HUDEP-2 (cell line): ENCODE data around the gene TNIK.
"Not testable (repeated sequence)": the region's sequence is repeated elsewhere in the genome, so short reads cannot be mapped to it uniquely, and the experiment has no call there.

Source experiments
- DNase-seq, 76 experiments: peaks; one replicate each; lab custom pipeline; 2025; ENCODE audit not compliant: unreplicated experiment in 76 of 76; lab: John Stamatoyannopoulos, UW

The TNIK gene

GRCh38 chr3:171321559-171322360 lies 138.4 kb downstream of the TNIK start:
- peak in 1 of 76 experiments; percentile 4 for DNase-seq

GRCh38 chr3:171320750-171321558 lies 139.3 kb downstream of the TNIK start:
- no peak for DNase-seq

- DNase-seq: no peak
These were observed 143.0 kb downstream of the TNIK start for GRCh38 chr3:171317171-171317570.

DNA sequence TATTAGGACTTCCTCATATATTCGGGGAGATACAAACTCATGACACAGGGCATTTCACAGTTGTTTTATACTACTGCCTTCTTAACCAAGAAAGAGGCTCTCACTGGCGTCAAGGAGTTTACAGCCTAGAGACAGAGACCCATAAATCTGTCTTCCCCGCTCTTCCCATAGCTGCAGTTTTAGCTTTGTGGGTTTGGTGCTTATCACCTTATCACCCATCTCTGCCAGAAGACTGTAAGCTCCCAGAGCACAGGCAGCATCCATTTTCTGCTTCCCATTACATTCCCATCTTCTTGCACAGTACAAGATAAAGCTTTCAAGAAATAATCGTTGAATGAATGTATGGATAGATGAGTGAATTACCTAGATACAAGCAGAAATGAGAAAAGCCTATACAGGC lies 144.3 kb downstream of the TNIK start:
- no peak for DNase-seq

- DNase-seq: no peak
These were observed 145.1 kb downstream of the TNIK start for GRCh38 chr3:171315101-171315500.

GRCh38 chr3:171314341-171314740 lies 145.9 kb downstream of the TNIK start:
- no peak for DNase-seq

GRCh38 chr3:171313702-171314101 lies 146.5 kb downstream of the TNIK start:
- no peak for DNase-seq

GRCh38 chr3:171312741-171313140 lies 147.5 kb downstream of the TNIK start:
- DNase-seq: no peak

- DNase-seq: no peak
These were observed 148.4 kb downstream of the TNIK start for GRCh38 chr3:171311784-171312183.

DNA sequence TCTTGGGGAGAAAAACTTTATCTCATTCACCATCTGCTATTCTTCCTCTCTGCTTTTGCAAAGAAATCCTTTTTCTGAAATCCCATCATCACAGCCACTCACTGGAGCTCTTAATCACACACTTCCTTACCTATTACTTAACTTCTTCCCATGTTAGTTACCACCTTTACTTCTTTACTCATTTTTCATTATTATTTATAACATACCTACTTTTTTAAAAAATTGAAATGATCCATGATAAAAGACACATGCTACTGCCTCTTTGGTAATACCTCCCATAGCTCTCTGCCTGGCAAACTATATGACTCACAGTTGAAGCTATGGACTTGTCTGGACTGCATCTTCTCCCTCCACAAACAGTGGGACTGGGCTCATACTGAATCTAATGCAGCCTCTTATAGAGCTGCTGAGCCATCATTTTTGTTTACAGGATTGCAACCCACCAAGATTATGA lies 150.3 kb downstream of the TNIK start:
- DNase-seq: peak in 1 of 76 experiments; percentile 2

DNA sequence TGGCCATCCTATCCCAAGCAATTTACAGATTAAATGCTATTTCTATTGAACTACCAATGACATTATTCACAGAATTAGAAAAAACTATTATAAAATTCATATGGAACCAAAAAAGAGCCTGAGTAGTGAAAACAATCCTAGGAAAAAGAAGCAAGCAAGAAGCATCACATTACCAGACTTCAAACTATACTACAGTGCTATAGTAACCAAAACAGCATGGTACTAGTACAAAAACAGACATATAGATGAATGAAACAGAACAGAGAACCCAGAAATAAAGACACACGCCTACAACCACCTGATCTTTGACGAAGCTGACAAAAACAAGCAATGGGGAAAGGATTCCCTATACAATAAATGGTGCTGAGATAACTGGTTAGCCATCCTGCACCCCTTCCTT lies 152.2 kb downstream of the TNIK start:
- DNase-seq: no peak

DNA sequence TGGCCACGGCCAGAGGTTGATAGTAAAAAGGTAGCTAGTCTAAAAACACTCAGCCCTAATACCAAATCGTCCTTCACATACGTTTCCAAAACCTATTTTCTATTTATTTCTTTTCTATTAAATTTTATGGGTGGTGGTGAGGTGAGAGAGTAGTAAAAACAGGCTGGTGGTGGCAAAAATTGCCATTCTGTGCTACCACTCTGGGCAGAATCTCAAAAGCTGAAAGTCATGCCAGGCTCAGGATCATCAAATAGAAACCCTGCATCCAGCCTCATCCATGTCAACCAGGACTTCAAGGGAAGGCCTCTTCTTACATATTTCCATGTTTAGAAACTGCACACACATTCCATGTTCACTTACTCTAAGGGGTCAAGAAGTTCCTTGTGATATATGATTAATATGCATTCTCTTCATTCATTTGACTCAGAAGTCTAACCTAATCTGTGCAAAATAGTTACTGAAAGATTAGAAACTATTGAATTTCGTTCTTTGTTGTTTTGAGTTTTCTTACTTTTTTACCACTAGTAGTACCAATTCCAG lies 153.1 kb downstream of the TNIK start:
- DNase-seq: no peak

DNA sequence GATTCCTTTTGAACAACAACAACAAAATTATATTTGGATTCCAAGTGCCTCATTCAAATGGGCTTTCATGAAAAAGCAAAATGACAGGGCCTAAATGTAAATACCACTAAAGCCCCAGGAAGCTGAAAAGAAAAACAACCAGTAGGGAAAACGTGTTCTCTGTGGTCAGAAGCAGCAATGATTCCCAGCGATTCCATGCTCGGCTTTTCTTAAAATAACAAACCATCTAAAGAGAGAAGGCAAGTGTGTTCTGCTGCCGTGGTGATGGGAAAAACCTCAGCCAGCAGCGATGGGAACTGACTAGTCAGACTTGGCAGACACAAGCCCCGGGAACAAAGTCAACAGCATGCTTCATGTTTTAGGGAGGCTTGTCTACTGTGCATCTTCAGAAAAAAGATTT lies 153.6 kb downstream of the TNIK start:
- no peak for DNase-seq

DNA sequence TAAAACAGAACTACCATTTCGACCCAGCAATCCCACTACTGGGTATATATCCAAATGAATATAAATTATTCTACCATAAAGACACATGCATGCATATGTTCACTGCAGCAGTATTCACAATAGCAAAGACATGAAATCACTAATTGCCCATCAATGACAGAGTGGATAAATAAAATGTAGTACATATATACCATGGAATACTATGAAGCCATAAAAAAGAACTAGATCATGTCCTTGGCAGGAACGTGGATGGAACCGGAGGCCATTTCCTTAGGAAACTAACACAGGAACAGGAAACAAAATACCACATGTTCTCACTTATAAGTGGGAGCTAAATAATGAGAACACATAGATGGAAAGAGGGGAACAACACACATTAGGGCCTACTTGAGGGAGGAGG lies 154.4 kb downstream of the TNIK start:
- DNase-seq: not testable (repeated sequence)

DNA sequence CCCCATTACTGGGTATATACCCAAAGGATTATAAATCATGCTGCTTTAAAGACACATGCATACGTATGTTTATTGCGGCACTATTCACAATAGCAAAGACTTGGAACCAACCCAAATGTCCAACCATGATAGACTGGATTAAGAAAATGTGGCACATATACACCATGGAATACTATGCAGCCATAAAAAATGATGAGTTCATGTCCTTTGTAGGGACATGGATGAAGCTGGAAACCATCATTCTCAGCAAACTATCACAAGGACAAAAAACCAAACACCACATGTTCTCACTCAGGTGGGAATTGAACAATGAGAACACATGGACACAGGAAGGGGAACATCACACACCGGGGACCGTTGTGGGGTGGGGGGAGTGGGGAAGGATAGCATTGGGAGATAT lies 155.7 kb downstream of the TNIK start:
- DNase-seq: not testable (repeated sequence)

DNA sequence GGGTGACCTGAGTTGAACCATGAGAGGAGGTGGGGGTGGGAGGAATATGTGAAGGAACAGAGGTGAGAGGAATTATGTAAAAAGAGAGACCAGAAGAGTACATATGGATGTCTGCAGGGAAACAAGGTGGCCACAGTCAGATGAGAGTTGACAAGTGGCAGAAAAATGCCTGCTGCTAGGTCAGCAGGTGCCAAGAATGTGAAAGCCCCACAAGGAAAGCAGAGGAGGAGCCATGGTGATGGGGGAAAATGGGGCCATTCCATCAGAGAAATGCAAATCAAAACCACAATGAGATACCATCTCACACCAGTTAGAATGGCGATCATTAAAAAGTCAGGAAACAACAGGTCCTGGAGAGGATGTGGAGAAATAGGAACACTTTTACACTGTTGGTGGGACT lies 156.2 kb downstream of the TNIK start:
- DNase-seq: not testable (repeated sequence)

DNA sequence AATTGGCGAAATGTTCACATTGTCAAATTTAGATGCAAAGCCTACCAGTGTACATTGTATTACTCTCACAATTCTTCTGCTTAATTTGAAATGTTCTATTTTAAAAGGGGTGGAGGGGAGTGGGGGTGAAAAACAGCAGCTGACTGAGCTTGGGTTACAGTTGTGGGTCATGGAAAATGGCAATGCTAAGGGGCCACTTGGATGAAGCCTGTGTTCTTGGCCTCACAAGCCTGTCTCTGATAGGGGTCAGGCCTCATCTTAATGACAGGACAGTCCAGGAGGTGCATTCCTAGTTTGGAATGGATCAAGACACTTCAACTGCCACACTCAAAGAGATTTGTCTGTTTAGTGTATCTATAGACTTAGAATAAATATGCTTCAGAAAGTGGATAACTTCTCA lies 158.2 kb downstream of the TNIK start:
- no peak for DNase-seq

DNA sequence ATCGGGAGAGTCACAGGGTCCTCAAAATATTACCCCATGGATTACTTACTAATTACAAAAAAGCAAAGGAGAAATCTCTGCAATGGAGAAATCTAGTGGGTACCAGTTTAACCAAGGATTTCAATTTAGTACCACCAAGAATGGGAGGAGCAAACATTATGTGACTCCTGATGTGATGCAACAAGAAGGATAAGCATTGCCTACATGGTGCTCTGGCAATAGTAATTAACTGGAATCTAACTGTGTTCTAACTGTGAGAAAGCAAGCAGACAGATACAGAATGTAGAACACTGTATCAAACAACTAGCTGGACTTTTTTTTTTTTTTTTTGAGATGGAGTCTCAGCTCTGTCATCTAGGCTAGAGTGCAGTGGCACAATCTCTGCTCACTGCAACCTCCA lies 159.2 kb downstream of the TNIK start:
- no peak for DNase-seq

DNA sequence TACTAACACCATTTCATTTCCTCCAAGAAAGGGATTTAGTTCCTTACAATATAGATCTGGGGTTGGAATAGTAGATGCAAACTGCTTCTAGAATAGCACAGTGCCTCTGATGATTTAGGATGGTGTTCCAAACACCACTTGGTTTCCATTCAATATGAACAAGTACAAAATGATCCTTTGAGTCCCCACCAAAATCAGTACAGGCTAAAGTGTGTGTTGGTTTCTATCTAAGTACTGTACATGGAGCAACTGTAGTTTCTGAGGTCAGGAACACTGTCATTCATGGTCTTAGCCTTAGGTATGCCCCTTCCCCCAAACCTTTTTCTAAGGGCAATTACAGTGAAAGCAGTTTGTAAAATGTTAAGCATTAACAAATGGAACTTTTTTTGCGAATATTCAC lies 162.3 kb downstream of the TNIK start:
- no peak for DNase-seq

- no peak for DNase-seq
These were observed 163.0 kb downstream of the TNIK start for GRCh38 chr3:171297207-171297606.

DNA sequence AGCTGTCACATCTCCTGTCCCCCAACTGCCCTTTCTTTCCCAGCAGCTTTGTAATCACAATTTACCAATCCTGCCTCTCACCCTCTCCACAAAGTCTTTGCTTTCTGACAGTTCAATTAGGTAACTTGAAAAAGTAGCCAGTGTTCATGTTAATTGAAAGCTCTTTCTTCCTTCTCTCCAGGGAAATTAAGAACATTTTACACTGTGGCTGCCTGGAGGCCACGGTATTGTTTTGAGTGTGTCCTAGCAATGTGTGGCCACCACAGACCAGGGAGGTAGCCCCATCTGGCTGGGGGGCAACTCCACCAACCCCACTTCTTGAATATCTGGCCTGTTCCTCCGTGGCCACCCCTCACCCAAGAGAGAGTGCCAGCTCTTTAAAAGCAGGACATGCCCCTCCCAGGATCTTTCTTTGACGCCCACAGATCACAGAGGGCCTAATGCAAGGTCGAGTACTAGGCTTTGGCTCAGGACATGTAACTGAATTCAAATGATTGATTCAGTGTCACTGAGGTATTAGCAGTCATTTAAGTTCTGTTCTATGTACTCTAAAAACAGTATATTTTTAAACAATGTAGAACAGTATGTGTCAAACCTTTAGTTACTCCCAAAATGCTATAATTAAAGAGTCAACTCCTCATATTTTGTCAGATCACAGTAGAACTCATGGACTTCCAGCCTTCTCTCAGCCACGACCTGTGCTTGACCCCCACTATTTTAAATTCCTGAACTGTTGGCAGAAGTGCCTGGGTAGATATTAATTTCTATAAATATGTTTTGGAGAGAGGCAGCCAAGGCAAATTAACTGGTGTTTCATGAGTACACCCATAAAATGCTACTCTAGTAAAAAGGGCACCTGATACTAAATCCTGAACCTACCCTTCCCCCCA lies 164.5 kb downstream of the TNIK start:
- no peak for DNase-seq
